Measurements from ENCODE around the gene SDC4.

SDC4 gene

GRCh38 chr20:45323731-45324130, 24.5 kb downstream of the SDC4 start:
- no peak for TF ChIP-seq Cebpa-rat (IDR thresholded peaks at IDR 0.05)
- H3K4me1 ChIP-seq: peaks cover 30 to 82% (median 71%) of the 10 kb centered on the region in 10 experiments
- 0 out of 22 replicates have a peak, but pooled peaks cover 0 to 2% (median 0%) of the 10 kb centered on the region in 11 experiments for H3K9me3 ChIP-seq (replicated peaks in 1 of 11)
- no peak overlapping the region for H3K9ac ChIP-seq
- peaks cover 0 to 22% (median 0%) of the 10 kb centered on the region in 11 experiments; a peak in 4 of 22 replicates for H3K36me3 ChIP-seq
- H3K27me3 ChIP-seq: no peaks in the 10 kb centered on the region
- H3K4me3 ChIP-seq: no peak overlapping the region
- H3K4me2 ChIP-seq: peak overlapping the region in 7 of 11 experiments; percentile 8 to 91 (median 86); a peak in 9 of 22 replicates
- H4K20me1 ChIP-seq: no peaks in the 10 kb centered on the region
- no peak overlapping the region for H3K27ac ChIP-seq

- Histone ChIP-seq H3K27ac (no peak overlapping the region), H3K4me3 (no peak overlapping the region), H3K9ac (no peak overlapping the region), H4K20me1 (no peaks in the 10 kb centered on the region), H3K27me3 (no peaks in the 10 kb centered on the region), H3K4me2 (peak overlapping the region; percentile 1 to 91 (median 30); a peak in 10 of 22 replicates), H3K36me3 (peaks cover 0 to 14% (median 0%) of the 10 kb centered on the region in 11 experiments; a peak in 3 of 22 replicates), H3K9me3 (replicated peaks in 1 of 11) (0 out of 22 replicates have a peak, but pooled peaks cover 0 to 2% (median 0%) of the 10 kb centered on the region in 11 experiments), H3K4me1 (peaks cover 38 to 90% (median 78%) of the 10 kb centered on the region in 10 experiments)
- TF ChIP-seq Cebpa-rat (IDR thresholded peaks at IDR 0.05): no peak
These were observed 25.3 kb downstream of the SDC4 start for GRCh38 chr20:45322952-45323383.

DNA sequence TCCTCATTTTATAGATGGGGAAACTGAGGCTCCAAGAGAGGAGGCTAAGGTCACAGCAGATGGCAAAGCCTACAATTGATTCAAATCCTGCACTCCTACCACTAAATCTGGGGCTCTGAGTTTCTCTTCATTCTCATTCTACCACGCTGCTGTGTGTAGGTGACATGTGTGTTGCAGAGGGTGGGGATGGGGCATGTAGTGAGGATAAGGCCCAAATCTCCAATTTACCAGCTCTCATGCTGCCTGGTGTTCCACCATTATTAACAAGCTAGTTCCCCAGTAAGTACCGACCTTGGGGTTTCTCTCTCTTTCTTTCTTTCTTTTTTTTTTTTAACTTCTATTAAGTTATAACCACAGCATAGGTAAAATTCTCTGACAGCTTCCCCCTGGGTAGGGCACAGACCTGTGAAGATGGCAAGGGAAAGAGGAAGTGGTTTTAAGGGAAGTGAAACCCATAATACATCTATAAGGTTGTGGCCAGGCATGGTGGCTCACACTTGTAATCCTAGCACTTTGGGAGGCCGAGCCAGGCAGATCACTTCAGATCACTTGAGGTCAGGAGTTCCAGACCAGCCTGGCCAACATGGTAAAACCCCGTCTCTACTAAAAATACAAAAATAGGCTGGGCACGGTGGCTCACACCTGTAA, 27.2 kb downstream of the SDC4 start:
- H3K4me3 ChIP-seq: no peak overlapping the region
- no peaks in the 10 kb centered on the region for H4K20me1 ChIP-seq
- H3K9ac ChIP-seq: no peak overlapping the region
- TF ChIP-seq Cebpa-rat (IDR thresholded peaks at IDR 0.05): no peak
- H3K27ac ChIP-seq: 0 out of 22 replicates have a peak overlapping the region, but pooled peaks of 1 of the 11 experiments have one; percentile 9
- 0 out of 22 replicates have a peak, but pooled peaks cover 0 to 2% (median 0%) of the 10 kb centered on the region in 11 experiments for H3K9me3 ChIP-seq (replicated peaks in 1 of 11)
- peak overlapping the region in 10 of 11 experiments; percentile 2 to 54 (median 28); a peak in 13 of 22 replicates for H3K4me2 ChIP-seq
- H3K36me3 ChIP-seq: no peaks in the 10 kb centered on the region
- H3K27me3 ChIP-seq: no peaks in the 10 kb centered on the region
- H3K4me1 ChIP-seq: peaks cover 38 to 86% (median 74%) of the 10 kb centered on the region in 10 experiments

GRCh38 chr20:45318948-45319347, 29.3 kb downstream of the SDC4 start:
- Histone ChIP-seq H4K20me1 (no peaks in the 10 kb centered on the region), H3K36me3 (no peaks in the 10 kb centered on the region), H3K4me1 (peaks cover 33 to 74% (median 59%) of the 10 kb centered on the region in 10 experiments), H3K4me2 (peak overlapping the region; percentile 60 to 85 (median 71)), H3K9me3 (replicated peaks in 1 of 11) (0 out of 22 replicates have a peak, but pooled peaks cover 0 to 2% (median 0%) of the 10 kb centered on the region in 11 experiments), H3K27ac (peak overlapping the region in 7 of 11 experiments; percentile 1 to 39 (median 28); a peak in 7 of 22 replicates), H3K4me3 (no peak overlapping the region), H3K27me3 (no peaks in the 10 kb centered on the region), H3K9ac (no peak overlapping the region)
- no peak for TF ChIP-seq Cebpa-rat (IDR thresholded peaks at IDR 0.05)

DNA sequence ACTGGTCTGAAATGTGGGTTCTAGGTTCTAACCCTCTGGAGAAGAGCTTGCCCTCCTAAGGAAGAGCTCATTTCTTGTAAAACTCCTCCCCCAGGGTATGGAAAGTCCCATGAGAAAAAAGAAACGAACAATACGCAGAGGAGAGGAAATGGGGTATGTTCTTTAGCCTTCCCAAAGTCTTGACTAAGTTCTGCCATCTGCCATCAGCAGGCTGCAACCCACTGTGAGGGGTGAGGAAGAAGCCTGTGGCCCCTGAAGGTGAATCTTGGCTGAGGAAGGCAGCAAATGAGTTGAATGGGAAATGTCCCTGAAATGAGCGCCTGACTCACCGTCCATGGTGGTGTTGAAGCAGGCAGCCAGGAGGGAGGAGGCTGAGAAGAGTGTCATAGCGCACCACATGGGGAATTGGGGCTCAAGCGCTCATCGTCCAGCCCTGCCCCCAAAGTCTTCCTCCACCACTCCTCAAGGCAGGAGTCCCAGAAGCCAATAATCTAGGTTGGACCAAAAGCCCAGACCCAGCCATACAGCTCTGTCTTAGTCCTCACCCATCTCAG, 29.8 kb downstream of the SDC4 start:
- Histone ChIP-seq H3K4me1 (peaks cover 29 to 74% (median 59%) of the 10 kb centered on the region in 10 experiments), H3K4me3 (no peak overlapping the region), H3K9me3 (replicated peaks in 1 of 11) (0 out of 22 replicates have a peak, but pooled peaks cover 0 to 2% (median 0%) of the 10 kb centered on the region in 11 experiments), H3K4me2 (peak overlapping the region; percentile 60 to 85 (median 71)), H3K27ac (peak overlapping the region in 7 of 11 experiments; percentile 1 to 39 (median 28); a peak in 7 of 22 replicates), H3K27me3 (no peaks in the 10 kb centered on the region), H3K36me3 (no peaks in the 10 kb centered on the region), H4K20me1 (no peaks in the 10 kb centered on the region), H3K9ac (no peak overlapping the region)
- no peak for TF ChIP-seq Cebpa-rat (IDR thresholded peaks at IDR 0.05)

GRCh38 chr20:45317826-45318225, 30.4 kb downstream of the SDC4 start:
- Histone ChIP-seq H3K27ac (no peak overlapping the region), H3K4me2 (peak overlapping the region in 10 of 11 experiments; percentile 60 to 85 (median 72); a peak in 17 of 22 replicates)

GRCh38 chr20:45316150-45317080, 31.8 kb downstream of the SDC4 start:
- Histone ChIP-seq H3K4me1 (peaks cover 22 to 73% (median 55%) of the 10 kb centered on the region in 10 experiments), H4K20me1 (no peaks in the 10 kb centered on the region)
- TF ChIP-seq Cebpa-rat (IDR thresholded peaks at IDR 0.05): no peak

More at GRCh38 chr20:45317826-45318225, 30.4 kb downstream of the SDC4 start:
- Histone ChIP-seq H3K27me3 (no peaks in the 10 kb centered on the region), H3K36me3 (no peaks in the 10 kb centered on the region), H4K20me1 (no peaks in the 10 kb centered on the region), H3K4me1 (peaks cover 26 to 74% (median 59%) of the 10 kb centered on the region in 10 experiments), H3K9me3 (replicated peaks in 1 of 11) (0 out of 22 replicates have a peak, but pooled peaks cover 0 to 2% (median 0%) of the 10 kb centered on the region in 11 experiments), H3K9ac (no peak overlapping the region), H3K4me3 (no peak overlapping the region)
- TF ChIP-seq Cebpa-rat (IDR thresholded peaks at IDR 0.05): no peak

GRCh38 chr20:45315672-45316071, 32.6 kb downstream of the SDC4 start:
- H3K4me2 ChIP-seq: no peak overlapping the region
- no peak overlapping the region for H3K27ac ChIP-seq
- TF ChIP-seq Cebpa-rat (IDR thresholded peaks at IDR 0.05): no peak
- no peaks in the 10 kb centered on the region for H4K20me1 ChIP-seq
- H3K4me3 ChIP-seq: no peak overlapping the region
- H3K36me3 ChIP-seq: no peaks in the 10 kb centered on the region
- no peaks in the 10 kb centered on the region for H3K27me3 ChIP-seq
- no peak overlapping the region for H3K9ac ChIP-seq
- no peaks in the 10 kb centered on the region for H3K9me3 ChIP-seq (replicated peaks in 1 of 11)
- peaks cover 15 to 73% (median 54%) of the 10 kb centered on the region in 10 experiments for H3K4me1 ChIP-seq

More at GRCh38 chr20:45316150-45317080, 31.8 kb downstream of the SDC4 start:
- H3K9ac ChIP-seq: no peak overlapping the region
- H3K36me3 ChIP-seq: no peaks in the 10 kb centered on the region
- H3K4me2 ChIP-seq: no peak overlapping the region
- no peaks in the 10 kb centered on the region for H3K27me3 ChIP-seq
- H3K27ac ChIP-seq: no peak overlapping the region
- 0 out of 22 replicates have a peak, but pooled peaks cover 0 to under 1% (median 0%) of the 10 kb centered on the region in 11 experiments for H3K9me3 ChIP-seq (replicated peaks in 1 of 11)
- no peak overlapping the region for H3K4me3 ChIP-seq
